HG03066 (cell line): Measurements from ENCODE around the gene SETD2.
"Not testable (repeated sequence)": the region's sequence is repeated elsewhere in the genome, so short reads cannot be mapped to it uniquely, and the experiment has no call there.

Experiments used
- ATAC-seq: cut with Tn5 transposase; IDR thresholded peaks from one replicate; pipeline ENCODE4 v1.9.1; 2021; ENCODE audit warnings: low read depth; ENCODE audit not compliant: unreplicated experiment

Gene SETD2, protein sequence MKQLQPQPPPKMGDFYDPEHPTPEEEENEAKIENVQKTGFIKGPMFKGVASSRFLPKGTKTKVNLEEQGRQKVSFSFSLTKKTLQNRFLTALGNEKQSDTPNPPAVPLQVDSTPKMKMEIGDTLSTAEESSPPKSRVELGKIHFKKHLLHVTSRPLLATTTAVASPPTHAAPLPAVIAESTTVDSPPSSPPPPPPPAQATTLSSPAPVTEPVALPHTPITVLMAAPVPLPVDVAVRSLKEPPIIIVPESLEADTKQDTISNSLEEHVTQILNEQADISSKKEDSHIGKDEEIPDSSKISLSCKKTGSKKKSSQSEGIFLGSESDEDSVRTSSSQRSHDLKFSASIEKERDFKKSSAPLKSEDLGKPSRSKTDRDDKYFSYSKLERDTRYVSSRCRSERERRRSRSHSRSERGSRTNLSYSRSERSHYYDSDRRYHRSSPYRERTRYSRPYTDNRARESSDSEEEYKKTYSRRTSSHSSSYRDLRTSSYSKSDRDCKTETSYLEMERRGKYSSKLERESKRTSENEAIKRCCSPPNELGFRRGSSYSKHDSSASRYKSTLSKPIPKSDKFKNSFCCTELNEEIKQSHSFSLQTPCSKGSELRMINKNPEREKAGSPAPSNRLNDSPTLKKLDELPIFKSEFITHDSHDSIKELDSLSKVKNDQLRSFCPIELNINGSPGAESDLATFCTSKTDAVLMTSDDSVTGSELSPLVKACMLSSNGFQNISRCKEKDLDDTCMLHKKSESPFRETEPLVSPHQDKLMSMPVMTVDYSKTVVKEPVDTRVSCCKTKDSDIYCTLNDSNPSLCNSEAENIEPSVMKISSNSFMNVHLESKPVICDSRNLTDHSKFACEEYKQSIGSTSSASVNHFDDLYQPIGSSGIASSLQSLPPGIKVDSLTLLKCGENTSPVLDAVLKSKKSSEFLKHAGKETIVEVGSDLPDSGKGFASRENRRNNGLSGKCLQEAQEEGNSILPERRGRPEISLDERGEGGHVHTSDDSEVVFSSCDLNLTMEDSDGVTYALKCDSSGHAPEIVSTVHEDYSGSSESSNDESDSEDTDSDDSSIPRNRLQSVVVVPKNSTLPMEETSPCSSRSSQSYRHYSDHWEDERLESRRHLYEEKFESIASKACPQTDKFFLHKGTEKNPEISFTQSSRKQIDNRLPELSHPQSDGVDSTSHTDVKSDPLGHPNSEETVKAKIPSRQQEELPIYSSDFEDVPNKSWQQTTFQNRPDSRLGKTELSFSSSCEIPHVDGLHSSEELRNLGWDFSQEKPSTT (N-terminal part only)

DNA sequence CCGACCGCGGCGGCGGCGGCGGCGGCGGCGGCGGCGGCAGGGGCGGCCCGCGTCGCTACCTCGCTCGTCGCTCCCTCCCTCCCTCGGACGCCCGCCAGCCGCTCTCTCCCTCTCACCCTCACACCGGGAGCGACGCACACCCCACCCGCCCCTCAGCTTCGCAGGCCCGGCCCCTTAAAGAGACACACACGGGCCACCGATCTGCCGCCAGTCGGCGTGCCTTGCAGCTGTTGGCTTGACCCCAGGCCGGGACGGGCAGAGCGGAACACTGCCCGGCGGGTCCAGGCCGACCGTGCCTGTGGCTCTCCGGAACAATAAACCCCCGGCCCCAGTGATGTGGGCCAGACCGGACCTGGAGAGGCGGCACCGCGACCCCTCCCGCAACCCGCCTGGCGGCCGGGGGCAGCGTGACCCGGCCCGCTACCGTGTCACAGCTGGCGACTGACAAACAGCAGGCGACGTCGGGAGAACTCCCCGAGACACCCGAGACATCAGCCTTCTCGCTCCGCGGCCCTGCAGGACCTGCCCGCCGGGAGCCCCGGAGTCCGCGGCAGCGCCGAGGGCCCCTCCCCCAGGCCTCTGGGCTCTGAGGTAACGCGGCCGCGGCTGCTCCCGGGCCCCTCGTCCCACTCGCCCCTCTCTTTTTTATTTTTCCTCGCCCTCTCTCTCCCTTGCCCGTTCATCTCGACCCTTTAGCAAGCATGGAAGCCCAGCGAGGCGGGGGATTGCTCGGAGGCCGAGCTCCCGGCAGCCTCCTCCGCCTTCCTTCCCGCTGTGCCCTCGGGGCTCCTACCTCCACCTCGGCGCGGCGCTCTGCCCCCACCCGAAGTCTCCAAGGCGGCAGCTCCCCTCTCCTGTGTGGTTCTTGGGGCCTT is at the start of gene SETD2:
SETD2 (minus strand) TSS at position 107 of the 875 bp plus-strand sequence. CDS start 189 bp downstream, outside the sequence.
- peak; percentile 63 for ATAC-seq

DNA sequence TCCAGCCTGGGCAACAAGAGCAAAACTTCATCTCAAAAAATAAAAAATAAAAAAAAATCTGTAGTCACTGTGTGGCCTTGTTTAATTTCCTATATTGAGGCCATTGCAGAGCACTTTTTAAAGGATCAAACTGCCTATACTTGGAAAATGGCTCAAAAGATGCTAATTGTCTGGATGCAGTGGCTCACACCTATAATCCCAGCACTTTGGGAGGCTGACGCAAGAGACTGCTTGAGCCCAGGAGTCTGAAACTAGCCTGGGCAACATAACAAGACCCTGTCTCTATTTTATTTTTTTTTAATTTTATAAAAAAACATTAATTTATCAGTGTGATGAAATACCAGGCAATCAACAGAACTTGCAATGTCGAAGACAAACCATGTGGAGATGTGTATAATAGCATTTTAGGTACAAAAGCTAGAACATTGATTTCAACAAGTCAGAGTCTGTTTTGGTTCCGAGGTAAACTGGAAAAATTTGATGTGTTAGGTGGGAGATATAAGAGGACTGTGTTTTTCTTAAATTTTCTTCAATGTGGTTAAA is 47.0 kb upstream of the SETD2 start:
- ATAC-seq, result no peak

DNA sequence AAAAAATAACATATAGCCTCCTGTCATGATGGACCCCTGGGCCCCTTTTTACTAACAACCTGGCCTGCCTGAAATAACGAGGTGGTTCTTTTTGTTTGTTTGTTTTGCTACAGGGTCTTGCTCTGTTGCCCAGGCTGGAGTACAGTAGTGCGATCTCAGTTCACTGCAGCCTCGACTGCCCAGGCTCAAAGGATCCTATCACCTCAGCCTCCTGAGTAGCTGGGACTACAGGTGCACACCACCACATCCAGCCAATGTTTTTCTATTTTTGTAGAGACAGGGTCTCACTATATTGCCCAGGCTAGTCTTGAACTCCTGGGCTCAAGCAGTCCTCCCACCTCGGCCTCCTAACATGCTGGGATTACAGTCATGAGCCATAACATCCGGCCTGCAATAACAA is 42.1 kb upstream of the SETD2 start:
- not testable (repeated sequence) for ATAC-seq

DNA sequence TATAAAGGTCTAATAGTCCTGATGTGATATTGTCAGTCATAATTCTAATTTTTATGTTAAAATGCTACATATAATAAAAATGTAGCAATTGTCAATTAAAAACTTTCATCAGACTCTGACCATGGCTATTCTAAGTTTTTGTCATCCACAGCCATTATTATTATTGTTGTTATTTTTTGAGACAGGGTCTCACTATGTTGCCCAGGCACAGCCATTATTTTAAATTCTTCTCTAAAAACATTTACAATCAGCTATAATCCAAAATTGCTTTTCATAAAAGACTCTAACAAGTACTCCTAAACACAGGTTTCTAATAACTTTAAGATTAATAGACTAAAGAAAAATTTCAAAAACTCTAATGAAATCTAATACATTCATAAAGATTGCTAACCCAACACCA is 41.0 kb upstream of the SETD2 start:
- ATAC-seq, result no peak

DNA sequence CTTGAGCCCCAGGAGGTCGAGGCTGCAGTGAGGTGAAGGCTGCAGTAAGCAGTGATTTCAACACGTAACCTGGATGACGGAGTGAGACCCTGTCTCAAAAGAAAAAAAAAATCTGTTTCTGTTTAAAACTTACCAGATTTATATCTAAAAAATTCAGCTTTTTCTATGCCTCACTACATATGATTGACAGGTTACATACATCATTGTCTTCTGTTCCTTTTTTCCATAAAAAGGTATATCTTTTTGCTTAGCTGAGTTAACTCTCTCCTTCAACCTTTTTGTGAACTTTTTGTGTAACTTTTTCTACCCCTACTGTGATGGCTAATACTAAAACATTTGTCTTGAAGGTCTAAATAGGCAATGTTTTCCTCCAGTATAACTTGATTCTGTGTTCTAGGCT is 38.6 kb upstream of the SETD2 start:
- no peak for ATAC-seq

DNA sequence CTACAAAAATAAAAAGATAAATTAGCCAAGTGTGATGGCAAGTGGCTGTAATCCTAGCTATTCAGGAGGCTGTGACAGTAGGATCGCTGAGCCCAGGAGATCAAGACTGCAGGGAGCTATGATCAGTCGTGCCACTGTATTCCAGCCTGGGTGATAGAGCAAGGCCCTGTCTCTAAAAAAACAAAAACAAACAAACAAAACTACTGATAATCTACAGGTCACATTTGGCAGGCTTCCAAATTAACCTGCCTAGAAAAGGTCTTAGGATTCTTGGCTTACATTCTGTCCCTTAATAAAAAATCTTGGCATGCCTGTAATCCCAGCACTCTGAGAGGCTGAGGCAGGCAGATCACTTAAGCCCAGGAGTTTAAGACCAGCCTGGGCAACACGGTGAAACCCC is 33.4 kb upstream of the SETD2 start:
- ATAC-seq, result no peak

DNA sequence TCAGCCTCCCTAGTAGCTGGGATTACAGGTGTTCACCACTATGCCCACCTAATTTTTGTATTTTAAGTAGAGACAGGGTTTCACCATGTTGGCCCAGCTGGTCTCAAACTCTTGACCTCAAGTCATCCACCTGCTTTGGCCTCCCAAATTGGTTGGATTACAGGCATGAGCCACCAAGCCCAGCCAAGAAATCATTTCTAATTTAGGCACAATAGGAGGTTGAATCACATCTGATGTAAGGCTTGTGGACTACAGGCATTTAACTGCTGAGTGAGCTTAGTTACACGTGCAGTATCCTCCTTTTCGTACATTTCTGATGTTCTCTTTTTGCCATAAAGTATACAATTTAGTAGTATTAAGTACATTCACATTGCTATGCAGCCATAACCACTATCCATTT is 31.1 kb upstream of the SETD2 start:
- no peak for ATAC-seq

DNA sequence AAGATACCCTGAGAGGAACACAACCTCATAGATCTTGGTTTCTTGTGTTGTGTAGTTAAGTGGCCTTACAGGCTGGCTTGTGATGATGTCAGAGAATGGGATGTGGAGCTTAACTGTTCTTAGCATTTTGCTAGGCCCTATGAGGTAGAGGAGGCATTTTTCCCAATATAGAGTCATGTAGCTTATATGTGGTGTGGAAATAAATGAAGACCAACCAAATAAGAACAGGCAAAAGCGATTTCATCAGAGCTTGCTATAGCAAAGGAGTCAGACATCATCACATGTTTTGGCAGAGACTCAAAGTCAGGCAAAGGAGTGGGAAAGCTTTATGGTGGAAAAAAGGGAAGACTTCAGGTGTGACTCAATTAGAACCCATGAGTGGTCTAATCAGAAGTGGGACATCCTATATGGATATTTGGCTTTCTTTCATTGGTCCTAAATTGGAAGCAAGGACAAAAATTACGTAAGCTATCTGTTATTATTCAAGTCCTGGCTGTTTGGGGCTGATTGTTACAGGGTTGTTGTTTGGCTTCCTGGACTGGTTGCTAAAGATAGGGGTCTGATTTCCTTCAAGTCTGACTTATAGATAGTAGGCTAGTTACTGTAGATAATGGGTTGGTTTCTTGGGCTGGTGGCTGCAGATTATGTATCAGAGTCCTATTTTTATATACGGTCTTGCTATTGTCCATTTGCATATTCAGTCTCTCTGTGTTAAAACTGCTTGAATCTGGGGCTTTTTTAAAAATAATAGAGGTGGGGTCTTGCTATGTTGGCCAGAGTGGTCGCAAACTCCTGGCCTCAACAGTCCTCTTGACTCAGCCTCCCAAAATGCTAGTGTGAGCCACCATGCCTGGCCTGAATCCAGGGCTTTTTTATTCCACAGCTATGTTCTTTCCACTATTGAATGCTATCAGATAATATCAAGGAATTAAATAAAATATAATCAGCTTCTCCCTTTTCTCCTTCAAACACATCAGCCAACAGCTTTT is 30.3 kb upstream of the SETD2 start:
- no peak for ATAC-seq

DNA sequence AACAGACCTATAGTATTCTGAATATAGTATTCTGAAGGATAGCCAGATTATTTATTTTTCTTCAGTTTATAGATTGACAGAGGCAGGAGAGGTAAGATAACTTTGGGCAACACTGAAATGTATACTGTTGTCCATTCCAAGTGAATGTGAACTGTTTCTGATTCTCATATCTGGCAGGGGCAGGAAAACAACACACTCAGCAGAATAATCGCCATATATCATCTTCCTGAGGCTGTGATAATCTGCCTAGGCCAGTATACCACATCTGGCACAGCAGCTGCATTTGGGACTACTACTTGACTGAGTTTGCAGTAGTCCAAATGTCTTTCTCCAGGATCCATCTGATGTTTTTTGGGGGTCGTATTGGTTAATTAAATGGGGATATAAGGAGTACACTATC is 22.4 kb upstream of the SETD2 start:
- no peak for ATAC-seq

DNA sequence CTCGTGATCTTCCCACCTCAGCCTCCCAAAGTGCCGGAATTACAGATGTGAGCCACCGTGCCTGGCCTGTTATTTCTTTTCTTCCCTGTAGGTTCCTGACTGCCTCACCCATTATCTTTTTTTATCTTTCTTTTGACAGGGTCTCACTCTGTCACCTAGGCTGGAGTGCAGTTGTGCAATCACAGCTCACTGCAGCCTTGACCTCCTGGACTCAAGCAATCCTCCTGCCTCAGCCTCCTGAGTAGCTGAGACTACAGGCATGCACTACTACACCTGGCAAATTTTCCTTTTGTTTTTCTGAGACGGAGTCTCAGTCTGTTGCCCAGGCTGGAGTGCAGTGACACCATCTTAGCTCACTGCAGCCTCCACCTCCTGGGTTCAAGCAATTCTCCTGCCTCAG is 17.8 kb upstream of the SETD2 start:
- ATAC-seq, result not testable (repeated sequence)

DNA sequence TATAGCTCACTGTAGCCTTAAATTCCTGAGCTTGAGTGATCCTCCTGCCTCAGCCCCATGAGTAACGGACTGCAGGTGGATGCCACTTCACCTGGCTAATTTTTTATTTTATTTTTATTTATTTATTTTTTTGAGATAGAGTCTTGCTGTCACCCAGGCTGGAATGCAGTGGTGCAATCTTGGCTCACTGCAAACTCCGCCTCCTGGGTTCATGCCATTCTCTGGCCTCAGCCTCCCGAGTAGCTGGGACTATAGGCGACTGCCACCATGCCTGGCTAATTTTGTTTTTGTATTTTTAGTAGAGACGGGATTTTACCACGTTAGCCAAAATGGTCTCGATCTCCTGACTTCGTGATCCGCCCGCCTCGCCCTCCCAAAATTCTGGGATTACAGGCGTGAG is 16.1 kb upstream of the SETD2 start:
- not testable (repeated sequence) for ATAC-seq

DNA sequence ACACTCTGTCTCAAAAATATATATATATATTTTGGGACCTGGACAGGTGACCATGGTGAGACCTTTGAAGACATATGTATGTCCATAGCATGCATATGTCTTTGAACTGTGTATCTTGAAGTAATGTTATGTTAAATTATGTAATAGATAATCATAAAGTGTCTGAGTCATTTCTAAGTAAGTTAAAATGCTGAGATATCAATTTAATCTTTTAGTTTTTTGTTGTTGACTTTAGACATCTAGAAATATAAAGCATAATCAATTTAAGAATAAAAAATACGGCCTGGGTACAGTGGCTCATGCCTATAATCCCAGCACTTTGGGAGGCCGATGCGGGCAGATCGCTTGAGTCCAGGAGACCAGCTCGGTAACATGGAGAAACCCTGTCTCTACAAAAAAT is 12.7 kb upstream of the SETD2 start:
- no peak for ATAC-seq

DNA sequence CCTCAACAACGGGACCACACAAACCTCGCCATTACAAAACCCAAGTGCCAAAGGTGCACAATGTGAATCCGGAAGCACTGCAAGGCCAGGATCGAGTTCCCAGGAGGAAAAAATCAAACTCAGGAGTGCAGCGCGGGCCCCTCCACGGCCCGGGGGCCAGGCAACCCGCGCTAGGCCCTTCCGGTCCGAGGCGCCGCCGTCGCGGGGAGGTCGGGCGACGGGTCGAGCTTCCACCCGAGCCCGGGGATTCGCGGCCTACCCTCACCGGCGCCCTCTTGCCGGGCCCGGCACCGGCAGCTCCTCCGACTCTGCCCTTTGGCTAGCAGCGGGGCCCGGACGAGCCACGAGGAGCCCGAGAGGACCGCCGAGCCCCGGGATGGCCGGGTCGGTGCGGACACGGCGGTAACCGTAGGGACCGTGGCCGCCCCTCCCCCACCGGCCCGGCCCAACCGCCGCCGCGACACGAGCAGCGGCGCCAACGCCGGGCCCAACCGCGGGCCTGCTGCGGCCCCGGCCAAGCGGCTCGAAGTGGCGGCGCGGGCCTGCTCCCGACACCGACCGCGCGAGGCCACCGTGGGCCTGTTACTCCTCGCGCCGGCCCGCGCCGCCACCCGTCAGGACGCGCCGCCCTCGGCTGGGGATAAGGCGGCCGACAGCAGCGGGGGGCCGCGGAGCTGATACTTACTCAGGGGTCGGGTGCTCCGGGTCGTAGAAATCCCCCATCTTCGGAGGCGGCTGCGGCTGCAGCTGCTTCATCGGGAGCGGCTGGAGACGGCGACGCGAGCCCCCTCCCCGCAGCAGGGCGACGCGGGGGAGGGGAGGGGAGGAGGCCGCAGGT is 525 bp downstream of the SETD2 start:
- peak; percentile 21 for ATAC-seq

DNA sequence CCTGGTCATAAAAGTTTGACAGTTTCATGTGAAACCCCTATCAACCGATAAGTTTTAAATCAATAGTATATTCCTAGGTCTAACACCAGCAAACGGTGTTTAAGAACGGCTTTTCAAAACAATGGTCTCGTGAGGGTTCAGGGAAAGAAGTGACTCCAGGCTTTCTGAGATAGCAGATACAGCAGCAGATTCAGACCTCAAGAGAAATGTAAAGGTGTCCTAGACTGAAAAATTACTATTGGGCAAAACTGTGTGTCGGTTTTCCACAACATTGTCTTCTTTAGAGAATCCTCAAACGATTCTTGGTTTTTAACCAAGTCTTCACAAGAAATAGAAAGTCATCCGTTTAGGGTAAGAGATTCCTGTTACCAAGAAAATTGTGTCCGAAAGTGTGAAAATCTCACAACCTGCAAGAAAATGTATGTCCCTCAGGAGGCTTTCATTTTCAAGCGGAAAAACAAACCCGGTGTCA is 1.2 kb downstream of the SETD2 start:
- ATAC-seq, result peak; percentile 7

DNA sequence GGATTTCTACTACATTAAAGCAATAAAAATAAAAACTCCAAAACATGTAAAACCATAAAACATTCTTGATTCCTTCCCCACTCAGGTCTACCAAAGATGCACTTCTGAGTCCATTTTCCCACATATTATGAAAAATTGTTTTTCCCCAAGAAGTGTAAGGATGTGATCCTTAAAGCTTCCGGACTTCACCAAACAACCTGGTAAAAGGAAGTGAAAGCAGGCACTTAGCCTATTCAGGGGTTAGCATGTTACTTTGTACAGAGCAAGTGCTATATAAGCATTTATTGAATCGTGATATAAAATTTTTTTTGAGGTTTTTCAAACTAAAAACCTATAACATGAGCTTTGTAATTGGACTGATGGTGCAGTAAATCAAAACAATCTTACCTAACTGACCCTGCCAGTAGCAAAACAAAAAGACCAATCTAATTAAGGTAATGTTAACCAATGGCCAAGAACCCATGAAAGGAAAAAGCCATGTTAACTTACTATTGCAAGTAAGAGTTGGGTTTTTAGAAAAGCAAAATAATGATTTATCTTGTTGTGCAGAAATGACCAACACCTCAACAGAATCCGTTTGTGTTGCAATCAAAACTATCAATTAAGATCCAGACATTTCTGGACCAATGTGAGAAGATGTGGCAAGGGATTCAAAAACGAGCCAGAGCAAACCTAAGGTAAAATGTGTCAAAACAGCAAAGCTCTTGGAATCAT is 1.8 kb downstream of the SETD2 start:
- ATAC-seq, result no peak

DNA sequence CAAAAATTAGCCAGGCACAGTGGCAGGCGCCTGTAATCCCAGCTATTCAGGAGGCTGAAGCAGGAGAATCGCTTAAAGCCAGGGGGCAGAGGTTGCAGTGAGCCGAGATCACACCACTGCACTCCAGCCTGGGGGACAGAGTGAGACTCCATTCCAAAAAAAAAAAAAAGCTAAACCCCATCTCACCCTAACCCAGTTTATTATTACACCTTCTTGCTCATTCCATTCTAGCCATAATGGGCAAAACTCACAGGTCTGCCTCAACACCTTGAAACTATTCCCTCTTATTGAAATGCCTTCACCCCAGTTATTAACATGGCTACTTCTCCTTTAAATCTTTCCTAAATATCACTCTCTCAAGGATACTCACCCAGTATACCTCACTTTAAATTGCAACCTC is 4.1 kb downstream of the SETD2 start:
- ATAC-seq, result no peak

DNA sequence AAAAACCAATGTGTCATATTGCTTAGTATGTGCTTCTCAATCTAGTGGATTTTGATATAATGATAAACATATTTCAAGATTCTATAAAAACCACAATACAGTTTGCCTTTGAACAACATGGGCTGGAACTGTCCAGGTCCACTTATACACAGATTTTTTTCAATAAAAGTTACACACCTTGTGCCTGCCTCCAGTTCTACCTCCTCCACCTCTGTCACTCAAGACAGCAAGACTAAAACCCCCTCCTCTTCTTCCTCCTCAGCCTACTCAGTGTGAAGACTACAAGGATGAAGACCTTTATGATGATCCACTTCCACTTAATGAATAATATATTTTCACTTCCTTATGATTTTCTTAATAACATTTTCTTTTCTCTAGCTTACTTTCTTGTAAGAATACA is 5.7 kb downstream of the SETD2 start:
- no peak for ATAC-seq
